ENCODE data around the gene CCL8.
"Not testable (repeated sequence)": the region's sequence is repeated elsewhere in the genome, so short reads cannot be mapped to it uniquely, and the experiment has no call there.

The CCL8 gene

DNA sequence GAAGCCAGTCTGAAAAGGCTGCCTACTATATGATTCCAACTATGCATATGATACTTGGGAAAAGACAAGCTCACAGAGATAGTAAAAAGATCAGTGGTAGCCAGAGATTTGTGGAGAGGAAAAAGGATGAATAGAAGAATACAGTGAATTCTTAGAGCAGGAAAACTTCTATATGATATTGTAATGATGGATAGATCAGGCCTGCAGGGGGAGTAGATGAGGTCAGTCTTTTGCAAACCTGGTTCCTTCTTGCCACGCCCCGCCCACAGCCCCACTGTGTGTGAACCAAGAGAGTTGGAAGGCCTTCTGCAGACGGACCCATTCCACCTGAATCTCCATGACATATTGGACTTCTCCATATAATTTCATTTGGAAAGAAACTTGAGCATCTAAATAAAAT is 761 bp upstream of the CCL8 start:
- DNase-seq = no peak

DNA sequence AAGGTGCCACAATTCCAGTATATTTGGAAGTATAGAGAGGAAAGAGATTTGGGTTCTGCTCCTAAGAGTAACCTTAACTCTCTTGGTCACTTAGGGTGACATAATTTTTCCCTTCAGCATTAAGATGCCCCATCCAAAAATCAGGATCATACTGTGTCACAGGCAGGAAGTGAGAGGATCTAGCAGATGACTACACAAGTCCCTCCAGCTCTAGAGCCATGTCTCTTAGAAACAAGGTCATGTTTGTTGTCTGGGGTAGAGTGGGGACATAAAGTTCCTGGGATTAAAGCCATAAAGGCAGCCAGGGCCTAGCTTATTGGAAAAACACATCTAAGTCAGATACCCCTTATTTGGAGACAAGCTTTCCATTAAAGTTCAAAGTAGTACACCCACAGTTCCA is 2.7 kb downstream of the CCL8 start:
- DNase-seq = no peak

DNA sequence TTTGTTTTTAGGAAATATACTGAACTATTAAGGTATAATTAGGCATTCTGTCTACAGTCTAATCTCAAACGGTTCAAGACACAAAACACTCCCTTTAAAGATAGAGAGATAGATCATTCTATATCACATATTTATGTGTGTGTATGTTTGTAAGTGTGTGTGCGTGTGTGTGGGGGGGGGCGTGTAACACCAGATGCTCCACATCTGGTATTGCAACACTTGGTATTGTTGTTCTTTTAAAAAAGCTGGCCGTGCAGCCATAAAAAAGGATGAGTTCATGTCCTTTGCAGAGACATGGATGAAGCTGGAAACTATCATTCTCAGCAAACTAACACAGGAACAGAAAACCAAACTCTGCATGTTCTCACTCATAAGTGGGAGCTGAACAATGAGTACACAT is 8.3 kb downstream of the CCL8 start:
- DNase-seq = not testable (repeated sequence)

DNA sequence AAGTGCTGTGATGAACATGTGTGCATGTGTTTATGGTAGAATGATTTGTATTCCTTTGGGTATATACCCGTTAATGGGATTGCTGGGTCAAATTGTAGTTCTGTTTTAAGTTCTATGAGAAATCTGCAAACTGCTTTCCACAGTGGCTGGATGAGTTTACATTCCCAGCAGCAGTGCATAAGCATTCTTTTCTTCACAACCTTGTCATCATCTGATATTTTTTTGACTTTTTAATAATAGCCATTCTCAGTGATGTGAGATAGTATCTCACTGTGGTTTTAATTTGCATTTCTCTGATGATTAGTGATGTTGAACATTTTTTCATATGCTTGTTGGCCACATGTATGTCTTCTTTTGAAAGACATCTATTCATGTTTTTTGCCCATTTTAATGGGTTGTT is 18.5 kb downstream of the CCL8 start:
- DNase-seq = no peak

DNA sequence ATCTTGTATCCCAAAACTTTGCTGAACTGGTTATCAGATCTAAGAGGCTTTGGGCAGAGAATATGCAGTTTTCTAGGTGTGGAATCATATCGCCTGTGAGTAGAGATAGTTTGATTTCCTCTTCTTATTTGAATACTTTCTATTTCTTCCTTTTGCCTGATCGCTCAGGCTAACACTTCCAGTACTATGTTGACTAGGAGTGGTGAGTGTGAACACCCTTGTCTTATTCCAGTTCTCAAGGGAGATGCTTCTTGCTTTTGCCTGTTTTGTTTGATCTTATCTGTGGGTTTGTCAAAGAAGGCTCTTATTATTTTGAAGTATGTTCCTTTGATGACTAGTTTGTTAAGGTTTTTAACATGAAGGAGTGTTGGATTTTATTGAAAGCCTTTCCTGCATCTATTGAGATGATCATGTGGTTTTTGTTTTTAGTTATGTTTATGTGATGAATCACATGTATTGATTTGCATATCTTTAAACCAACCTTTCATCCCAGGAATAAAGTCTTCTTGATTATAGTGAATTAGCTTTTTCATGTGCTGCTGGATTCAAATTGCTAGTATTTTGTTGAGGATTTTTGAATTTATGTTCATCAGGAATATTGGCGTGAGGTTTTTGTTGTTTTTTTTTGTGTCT is 20.0 kb downstream of the CCL8 start:
- no peak for DNase-seq

DNA sequence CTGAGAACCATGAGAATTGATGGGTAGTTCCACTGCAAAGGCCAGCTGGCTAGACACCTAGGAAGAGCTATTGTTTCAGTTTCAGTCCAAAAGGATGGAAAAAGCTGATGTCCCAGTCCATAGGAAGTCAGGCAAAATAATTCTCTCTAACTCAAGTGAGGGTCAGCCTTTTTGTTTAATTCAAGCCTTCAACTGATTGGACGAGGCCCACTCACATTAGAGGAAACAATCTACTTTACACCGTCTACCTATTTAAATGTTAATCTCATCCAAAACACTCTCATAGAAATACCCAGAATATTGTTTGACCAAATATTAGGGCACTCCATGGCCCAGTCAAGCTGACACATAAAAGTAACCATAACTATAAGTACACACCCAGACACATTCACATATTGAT is 22.7 kb downstream of the CCL8 start:
- DNase-seq = no peak

DNA sequence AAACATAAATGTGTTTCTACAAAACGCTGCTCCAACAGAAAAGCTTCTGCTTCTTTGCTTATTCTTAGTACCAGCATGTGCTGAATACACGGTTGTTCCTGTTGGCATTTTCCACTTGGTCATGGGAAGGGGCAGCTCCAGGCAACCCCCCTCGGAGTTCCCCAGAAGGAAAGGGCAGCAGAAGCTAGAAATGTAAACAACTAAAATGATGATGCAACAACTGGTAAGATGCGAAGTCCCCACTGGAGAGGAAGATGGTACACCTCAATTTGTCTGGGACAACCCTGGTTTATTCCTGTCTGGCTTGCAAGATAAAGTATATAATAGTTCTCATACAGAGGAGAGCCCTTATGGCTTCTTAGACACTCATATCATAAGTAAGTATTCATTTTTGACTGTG is 27.8 kb downstream of the CCL8 start:
- DNase-seq = no peak

DNA sequence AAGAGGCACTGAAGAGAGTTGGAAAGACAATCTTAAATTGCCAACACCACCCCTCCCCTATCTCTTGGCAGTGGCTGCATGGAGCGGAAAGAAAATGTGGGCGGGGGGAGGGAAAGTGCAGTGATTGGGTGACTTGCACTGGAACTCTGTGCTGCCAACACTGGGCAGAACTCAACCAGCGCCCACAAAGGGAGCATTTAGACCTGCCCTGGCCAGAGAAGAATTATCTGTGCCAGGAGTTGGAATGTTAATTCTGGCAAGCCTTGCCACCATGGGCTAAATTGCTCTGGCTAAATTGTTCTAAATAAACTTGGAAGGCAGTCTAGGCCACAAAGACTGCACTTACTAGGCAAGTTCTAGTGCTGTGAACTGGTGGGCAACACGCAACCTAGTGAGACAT is 30.5 kb downstream of the CCL8 start:
- DNase-seq = no peak

DNA sequence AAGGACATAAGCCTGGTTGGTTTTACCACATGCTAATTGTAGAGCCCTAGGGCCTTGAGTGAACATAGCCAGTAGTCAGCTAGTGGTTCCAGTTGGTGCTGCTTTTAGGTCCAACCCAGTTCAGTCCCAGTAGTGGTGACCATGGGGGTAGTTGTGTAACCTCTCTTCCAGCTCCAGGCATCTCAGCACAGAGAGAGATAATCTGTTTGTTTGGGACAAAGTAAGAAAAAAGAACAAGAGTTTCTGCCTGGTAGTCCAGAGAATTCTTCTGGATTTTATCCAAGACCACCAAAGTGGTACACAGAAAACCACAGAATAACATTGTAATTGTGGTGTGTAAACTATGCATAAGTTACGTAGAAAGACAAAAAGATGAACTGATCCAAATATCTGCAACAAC is 31.9 kb downstream of the CCL8 start:
- DNase-seq = no peak

DNA sequence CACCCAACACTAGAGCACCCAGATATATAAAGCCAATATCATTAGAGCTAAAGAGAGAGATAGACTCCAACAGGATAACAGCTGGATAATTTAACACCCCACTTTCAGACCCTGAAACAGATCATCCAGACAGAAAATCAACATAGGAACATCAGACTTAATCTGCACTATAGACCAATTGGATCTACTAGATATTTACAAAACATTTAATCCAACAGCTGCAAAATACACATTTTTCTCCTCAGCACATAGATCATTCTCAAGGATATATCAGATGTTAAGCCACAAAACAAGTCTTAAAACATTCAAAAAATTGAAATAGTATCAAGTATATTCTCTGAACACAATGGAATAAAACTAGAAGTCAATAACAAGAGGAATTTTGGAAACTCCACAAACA is 33.0 kb downstream of the CCL8 start:
- no peak for DNase-seq

DNA sequence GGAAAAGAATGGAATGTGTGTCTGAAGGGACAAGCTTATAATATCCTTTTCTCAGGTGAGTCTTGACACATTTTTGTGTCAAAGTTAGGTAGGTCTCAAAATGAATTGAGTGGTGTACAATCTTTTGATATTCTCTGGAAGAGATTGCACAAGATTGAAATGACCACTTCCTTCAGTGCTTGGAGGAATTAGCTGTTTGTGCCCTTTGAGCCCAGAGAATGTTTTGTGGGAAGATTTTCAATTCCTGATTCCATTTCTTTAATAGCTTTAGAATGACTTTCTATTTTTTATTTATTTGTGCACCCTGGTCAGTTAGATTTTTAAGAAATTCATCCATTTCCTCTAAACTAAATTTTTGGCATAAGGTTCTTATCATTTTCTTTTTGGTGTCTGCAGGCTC is 35.4 kb downstream of the CCL8 start:
- no peak for DNase-seq

DNA sequence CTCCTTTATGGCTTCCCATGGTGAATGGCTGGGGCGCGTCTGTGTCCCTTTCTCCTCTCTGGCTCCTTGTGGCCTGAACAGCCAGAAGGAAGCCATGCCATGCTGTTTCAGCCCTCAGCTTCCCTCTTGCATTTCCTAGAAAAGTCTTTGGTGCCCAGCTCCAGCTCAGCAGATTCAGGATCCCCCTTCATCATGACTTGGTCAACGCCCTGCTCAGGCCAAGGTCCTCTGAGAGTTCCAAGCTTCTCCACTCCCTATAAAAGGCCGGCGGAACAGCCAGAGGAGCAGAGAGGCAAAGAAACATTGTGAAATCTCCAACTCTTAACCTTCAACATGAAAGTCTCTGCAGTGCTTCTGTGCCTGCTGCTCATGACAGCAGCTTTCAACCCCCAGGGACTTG is 37.0 kb downstream of the CCL8 start, which contains the start of gene CCL13:
Gene CCL13, plus strand, starts transcription at position 287 of the 400 bp plus-strand sequence. Its CDS starts 47 bp downstream, at position 334.
- no peak for DNase-seq

DNA sequence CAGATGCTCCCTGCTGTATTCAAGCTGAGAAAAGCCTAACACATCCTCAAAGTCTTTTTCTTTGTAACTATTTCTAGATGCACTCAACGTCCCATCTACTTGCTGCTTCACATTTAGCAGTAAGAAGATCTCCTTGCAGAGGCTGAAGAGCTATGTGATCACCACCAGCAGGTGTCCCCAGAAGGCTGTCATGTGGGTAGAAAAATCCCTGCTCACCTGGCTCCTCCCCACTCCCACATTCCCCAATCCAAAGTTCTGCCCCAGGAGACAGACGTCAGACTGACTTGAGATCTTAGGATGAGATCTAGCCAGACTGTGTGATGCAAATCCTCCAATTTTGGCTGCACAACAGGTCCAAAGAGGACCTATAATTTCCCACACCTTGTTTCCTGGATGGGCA is 38.2 kb downstream of the CCL8 start:
- no peak for DNase-seq

DNA sequence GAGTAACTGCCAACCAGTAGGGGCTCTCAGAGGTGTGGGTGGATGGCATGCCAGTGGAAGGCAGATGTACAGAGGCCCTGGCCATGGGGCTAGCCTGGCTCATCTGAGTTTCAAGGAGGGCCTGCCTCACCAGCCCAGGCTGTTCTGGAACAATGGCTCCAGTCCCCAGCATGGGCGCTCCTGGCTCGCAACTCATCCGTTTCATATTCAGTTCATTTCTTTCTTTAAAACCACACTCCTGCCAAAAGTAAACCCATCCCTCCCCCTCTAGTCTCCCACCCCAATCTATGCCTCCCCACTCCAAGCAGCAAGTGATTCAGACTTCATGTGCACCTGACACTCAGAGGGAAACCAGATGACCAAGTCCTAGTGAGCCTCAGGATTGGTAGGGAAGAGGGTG is 39.4 kb downstream of the CCL8 start:
- no peak for DNase-seq

DNA sequence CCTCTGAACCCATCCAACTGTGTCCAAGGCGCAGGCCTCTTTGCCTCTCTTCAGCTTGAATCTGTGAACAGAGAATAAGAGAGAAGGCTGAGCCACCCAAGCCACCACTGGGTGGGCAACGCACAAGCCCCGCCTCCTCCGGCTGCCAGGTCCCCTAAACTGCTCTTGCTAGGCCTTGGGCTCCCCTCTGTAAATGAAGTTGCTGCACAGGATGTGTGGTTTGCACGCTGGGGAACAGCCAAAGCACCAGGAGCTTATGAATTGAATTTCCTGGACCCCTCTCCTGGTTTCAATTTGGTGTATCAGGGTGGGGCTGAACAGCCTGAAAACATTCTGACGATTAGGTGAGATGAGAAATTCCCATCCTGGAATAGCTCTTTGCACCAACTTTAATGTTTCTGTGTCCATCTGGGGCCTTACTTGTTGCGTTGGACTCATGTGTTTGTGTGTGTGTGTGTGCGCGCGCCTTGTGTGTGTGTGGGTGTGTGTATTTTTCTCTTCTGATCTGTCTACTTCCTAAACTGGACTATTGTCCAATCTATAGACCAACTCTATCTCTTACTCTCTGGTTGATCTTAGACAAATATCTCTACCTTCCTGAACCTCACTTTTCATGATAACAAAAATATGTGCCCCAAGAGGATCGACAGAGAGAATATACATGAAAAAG is 41.5 kb downstream of the CCL8 start:
- DNase-seq = no peak

DNA sequence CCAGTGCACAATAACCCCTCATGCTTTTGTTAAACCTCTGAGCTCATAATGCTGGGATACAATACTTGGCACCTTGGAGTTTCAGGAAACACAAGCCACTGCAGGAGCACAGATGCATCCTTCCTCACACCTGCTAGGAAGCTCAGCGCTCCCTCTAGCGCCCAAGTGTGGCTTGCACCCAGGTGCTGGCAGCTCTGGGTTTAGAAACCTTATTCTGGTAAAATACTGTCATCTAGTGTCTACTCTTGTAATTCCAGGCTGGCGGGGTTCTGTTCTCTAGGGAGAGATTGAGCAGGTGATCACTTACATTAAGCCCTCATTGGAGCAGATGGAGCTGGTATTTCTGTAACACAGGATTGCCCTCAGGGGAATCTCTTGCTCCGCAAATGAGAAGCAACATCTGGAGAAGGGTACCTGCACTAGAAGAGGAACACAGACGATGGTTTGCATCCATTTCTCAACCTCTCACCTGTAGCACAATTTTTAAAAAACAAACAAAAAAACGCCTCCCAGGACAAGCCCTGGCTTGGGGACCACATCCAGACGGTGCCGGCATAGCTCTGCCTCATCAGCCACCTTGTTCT is 42.3 kb downstream of the CCL8 start:
- peak; percentile 48 for DNase-seq

DNA sequence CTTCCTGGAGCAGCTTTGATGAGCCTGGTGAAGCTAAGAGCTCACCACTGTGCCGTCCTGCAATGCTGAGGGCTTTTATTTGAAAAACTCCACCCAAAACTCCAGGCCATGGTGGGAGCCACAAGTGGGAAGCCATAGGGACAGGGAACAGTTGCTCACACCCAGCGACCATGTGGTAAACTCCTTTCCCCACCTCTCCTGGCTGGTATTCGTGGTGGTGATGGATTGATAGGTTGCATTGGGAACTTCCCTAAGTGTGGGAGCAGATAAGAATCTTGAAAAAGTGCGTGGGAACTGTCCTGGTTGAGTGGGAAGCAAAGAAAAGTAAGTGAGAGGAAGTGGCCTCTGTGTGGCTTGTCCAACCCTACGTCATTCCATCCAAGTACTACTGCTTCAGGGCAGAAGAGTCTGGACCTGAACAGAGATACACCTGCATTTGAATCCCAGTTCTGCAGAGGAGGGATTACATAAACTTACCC is 44.0 kb downstream of the CCL8 start, which contains the start of gene CCL1:
Gene CCL1, minus strand, starts transcription at position 51 of the 479 bp plus-strand sequence. CDS start 72 bp downstream, outside the sequence.
- DNase-seq = no peak

DNA sequence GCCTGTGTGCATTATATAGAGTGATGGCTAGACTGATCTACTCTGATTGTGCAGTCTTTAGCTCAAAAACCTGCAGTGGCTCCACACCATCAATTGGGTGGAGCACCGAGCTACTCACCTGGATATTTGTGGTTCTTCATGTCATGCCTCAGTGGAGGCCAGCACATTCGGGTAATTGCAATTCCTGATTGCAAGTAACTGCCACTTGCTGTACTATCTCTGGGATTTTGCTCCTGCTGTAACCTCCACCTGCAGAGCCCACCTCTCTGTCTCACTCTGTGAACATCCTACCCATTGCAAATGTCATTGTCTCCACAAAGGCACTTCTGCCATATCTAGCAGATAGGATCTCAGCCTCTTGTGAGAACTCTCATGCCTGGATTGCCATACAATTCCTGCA is 45.5 kb downstream of the CCL8 start:
- DNase-seq = no peak

DNA sequence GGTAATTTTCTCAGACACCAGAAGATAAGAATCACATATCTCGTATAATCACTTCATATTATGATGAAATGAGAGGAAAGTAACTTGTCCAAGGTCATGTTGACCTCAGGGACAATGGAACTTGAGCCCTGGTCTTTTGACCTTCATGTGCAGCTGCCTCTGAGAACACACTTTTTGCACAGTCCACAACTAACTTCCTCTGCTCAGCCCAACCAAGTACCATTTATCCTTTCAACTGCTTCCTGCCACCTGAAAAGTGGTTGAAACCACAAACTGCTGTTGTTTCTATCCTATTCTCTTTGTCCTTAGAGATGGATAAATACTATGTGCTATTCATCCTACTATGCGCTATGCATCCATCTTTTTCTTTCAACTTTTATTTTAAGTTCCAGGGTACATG is 46.1 kb downstream of the CCL8 start:
- DNase-seq = no peak

DNA sequence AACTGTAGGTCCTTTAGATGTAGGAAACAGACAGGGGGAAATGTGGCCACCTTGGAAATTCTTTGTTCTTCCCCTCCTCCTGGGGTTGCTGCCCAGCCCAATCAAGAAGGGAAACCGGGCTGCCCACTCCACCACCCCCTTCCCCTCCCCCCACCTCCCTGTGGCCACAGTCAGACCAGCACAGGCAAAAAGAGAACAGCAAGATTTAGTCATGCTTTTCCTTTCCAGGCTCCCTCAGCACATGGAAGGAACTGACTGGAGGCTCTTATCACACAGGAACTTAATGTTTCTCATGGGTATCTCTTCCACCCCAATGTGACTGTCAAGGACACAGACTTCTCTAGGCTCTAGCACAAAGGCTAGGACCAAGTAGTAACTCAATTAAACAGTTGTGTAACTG is 46.8 kb downstream of the CCL8 start:
- DNase-seq = no peak

DNA sequence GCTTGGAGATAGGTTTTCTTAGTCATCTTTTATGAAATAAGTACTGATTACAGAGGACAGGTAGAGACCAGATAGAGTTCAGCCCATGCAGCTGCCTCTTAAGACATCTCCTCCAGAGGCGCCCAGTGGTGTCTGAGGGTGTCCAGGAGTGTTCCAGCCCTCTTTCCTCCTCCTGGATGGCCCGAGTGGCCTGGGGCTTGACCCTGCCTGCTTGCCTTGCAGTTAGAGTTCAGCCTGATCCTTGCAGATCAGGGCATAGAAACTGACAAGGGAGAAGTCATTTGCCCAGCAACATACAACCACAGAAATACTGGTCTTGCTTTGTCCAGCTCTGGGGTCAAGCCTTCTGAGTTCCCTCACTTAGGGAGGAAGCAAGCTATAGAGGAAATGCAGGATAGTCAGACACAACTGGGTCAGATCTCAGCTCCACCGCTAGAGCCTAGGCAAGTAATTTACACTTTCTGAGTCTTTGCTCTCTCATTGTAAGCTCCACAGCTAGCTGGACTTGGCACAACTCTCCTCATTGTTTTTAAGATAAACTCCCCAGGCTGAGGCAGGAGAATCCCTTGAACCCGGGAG is 47.4 kb downstream of the CCL8 start:
- DNase-seq = no peak

DNA sequence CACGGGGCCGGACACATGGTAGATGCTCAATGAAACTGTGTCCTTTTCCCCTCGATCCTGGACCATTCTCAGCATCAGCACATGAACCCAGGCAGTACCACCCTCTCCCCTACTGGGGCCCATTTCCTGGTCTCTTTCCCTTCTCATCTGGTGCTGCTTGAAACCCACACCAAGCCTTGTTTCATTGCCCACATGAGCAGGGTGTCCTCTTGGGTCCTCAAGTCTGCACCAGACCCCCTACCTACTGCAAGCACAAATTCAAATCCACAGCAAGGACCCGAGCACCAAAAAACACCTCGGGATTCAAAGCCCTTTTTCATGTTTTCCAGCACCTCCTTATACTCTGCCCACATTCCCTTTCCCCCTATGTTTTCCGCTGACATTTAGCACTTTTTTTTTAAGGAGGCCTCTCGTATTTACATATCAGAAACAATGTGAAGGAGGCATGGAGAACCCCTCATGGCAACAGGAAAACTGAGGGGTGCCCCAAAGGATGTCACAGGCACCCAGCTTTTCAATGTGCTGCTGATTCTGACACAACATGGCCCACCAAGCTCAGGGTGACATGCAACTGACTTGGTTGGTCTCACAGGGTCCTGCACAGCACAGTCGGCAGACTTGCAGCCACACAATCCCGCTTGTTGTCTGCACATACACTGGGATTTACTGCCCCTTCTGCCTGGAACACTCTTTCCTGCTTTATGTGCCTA is 48.4 kb downstream of the CCL8 start:
- no peak for DNase-seq

DNA sequence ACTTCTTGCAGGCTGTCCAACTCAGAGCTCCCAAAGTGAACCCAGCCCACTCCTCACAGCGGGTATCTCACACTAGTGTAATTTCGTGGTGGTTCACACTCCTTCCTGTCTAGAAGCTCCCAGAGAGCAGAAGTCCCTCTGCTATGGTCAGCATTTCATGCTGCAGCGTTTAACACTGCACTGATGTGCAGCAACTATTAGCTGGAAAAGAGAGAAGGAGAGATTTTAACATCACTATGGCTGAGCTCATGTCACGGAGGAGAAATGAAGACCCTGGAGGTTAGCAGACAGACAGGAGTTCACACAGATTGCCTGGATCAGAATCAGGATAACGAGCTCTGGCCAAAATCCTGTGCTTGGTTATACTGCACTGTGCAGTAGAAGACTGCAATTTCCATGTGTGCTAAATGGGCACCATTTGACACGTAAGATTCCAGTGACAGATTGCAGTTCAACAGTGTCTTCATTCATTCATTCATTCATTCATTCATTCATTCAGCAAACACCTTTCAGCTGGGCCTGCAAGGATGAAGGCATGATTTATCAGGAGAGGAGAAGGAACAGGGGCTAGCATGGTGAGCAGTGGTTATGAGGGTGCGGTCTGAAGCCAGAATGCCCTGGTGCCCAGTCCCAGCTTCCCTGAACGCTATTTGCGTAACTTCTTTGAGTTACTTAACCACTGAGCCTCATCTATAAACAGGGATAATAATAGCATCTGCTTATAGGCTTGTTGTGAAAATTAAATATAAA is 49.1 kb downstream of the CCL8 start:
- DNase-seq = no peak
